Measurements from ENCODE around the gene LY6G6C.

LY6G6C gene

DNA sequence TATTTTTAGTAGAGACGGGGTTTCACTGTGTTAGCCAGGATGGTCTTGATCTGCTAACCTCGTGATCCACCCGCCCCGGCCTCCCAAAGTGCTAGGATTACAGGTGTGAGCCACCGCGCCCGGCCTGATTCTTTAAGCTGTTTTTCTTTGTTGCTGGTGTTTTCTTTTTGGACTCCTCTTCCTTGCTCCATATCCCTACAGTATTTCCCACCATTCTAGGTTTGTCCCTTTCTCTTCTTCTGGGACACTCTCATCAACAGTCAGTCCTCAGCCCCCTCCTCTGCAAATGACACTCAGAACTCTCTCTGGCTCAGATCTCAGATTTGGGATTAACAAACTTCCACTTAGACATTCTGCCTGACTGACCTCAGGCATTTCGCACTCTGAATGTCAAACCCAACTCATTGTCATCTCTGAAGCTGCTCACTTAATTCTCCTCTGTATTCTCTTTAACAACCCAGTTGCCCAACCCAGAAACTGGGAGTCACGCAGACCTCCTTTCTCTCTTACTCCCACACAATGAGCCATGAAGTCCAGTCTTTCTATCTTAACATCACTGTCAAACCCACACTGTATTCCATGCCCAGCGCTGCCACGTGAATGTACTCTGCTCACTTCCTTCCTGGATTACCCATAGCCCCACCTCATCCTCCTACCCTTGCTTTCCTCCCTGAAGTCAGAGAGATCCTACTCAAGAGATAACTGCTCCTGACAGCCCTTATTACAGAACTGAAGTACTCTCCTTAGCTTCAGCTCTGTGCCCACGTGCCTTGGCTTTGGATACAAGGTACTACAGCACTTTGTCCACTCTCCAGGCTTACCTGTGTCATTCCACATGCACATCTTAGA, 4.2 kb upstream of the LY6G6C start:
- Mint-ChIP-seq H3K4me3 (no peak overlapping the region), H3K27ac (peak overlapping the region; percentile 35), H3K9me3 (no peaks in the 10 kb centered on the region), H3K27me3 (no peaks in the 10 kb centered on the region), H3K4me1 (peaks cover 42% of the 10 kb centered on the region), H3K36me3 (peaks cover 21% of the 10 kb centered on the region)
- DNase-seq (ENCODE audit: low spot score in 2 of 2) (no peak), ATAC-seq (ENCODE audit: low read depth) (no peak)

DNA sequence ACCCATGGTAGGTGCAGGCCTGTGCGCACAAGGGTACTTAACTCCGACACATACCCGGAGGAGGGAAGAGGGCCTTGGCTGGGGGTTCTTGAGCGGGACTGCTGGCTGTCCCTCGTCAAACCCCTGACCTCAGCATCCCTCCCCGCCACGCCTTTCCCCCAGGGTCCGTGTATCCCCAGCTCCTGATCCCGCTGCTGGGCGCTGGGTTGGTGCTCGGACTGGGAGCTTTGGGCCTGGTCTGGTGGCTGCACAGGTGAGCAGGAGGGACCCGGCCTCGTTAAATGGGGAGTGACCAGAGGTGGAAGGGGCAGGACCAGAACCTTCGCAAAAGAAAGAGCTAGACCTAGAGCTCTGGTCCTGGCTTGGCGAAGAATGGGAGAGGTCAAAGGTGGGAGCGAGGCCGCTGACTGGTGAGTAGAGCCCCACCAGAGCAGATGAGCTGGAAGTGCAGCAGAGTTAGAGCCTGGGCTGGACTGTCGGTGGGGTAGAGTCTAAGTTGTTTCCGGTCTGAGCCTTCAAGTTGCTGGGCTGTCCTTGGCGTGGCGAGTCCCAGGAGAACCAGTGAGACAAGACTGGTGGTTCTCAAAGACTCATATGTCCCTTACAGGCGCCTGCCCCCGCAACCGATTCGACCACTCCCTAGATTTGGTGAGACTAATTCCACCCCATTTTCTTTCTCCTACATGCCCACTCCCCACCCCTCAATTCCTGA, 2.6 kb upstream of the LY6G6C start:
- peaks cover 21% of the 10 kb centered on the region for H3K36me3 Mint-ChIP-seq
- DNase-seq (ENCODE audit: low spot score in 2 of 2) (no peak), ATAC-seq (ENCODE audit: low read depth) (no peak)
- H3K27me3 Mint-ChIP-seq: no peaks in the 10 kb centered on the region
- H3K9me3 Mint-ChIP-seq: no peaks in the 10 kb centered on the region
- no peak overlapping the region for H3K27ac Mint-ChIP-seq
- H3K4me1 Mint-ChIP-seq: peaks cover 35% of the 10 kb centered on the region
- no peak overlapping the region for H3K4me3 Mint-ChIP-seq

DNA sequence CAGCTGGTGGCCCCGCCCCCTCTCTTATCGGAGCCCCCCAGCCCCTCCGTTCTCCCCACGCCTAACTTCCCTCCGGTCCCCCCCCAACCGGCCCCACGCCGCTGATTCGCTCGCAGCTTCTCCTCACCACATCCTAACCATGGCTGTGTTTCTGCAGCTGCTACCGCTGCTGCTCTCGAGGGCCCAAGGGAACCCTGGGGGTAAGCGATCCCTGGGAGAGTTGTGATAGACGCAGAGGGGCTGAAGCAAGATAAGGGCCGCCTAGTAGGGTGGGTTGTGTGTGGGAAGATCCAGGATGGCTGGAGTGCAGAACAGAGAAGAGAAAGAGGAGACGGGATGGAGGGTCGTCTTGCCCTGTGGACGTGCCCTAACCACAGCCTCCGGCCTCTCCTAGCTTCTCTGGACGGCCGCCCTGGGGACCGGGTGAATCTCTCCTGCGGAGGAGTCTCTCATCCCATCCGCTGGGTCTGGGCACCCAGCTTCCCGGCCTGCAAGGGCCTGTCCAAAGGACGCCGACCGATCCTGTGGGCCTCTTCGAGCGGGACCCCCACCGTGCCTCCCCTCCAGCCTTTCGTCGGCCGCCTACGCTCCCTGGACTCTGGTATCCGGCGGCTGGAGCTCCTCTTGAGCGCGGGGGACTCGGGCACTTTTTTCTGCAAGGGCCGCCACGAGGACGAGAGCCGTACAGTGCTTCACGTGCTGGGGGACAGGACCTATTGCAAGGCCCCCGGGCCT, 1.9 kb upstream of the LY6G6C start, which contains the start of gene MPIG6B:
Gene MPIG6B, plus strand, starts transcription at position 129 of the 735 bp plus-strand sequence. Its CDS starts 11 bp downstream, at position 140.
- no peak within 1 kb of the TSS for H3K27ac Mint-ChIP-seq
- no peaks in the 10 kb centered on the region for H3K27me3 Mint-ChIP-seq
- peaks cover 30% of the 10 kb centered on the region for H3K4me1 Mint-ChIP-seq
- H3K9me3 Mint-ChIP-seq: no peaks in the 10 kb centered on the region
- peak within 1 kb of the TSS; percentile 8 for H3K4me3 Mint-ChIP-seq
- ATAC-seq (ENCODE audit: low read depth) (no peak), DNase-seq (ENCODE audit: low spot score in 2 of 2) (no peak)
- H3K36me3 Mint-ChIP-seq: peaks cover 21% of the 10 kb centered on the region

DNA sequence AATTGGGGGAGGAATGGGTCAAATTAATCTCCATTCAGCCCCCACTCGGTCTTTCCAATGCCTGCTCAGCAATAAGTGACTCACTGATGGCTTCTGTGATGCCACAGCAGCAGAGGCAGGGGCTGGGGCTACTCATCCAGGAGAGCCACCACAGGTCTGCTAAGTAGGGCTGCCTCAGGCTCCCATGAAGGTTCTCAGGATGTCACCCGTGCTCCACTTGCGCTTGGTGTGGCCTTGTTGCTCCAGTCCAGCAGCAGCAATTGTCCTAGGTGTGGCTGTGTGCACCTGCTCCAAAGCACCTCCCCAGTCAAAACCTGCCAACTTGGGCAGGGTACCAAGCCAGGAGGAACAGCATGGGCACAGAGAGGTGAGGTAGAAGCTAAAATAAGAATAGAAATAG, 627 bp upstream of the LY6G6C start:
- H3K36me3 Mint-ChIP-seq: peaks cover 16% of the 10 kb centered on the region
- ATAC-seq (ENCODE audit: low read depth) (no peak), DNase-seq (ENCODE audit: low spot score in 2 of 2) (no peak)
- no peak overlapping the region for H3K27ac Mint-ChIP-seq
- H3K4me1 Mint-ChIP-seq: peaks cover 22% of the 10 kb centered on the region
- no peaks in the 10 kb centered on the region for H3K9me3 Mint-ChIP-seq
- no peaks in the 10 kb centered on the region for H3K27me3 Mint-ChIP-seq
- H3K4me3 Mint-ChIP-seq: no peak overlapping the region

DNA sequence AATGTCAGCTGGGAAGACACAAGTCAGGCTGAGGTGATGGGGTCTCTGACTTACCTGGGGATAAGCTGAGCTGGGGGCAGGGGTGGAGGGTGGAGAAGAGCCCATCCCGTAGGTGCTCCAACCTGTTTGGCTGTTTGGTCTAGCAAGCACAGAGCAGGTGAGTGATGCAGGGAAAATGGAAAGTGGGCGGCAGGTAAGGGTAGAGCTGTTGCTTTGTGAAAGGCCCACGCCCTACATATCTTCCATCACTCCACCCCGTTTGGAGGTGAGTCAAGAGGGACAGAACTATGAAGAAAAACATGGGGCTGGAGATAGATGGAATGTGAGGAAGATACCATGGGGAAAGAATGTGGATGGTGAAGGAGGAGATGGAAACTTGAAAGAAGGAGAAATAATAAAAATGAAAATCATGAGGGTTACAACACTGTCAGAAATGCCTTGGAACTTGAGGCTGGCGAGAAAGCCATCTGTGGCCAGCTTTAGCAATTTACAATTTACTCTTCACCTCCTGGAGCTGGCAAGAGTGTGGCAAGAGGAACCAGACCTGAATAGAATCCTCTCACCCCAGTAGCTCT, 1.3 kb downstream of the LY6G6C start:
- H3K36me3 Mint-ChIP-seq: no peaks in the 10 kb centered on the region
- ATAC-seq (ENCODE audit: low read depth): no peak
- H3K27me3 Mint-ChIP-seq: no peaks in the 10 kb centered on the region
- H3K27ac Mint-ChIP-seq: no peak overlapping the region
- H3K4me1 Mint-ChIP-seq: peaks cover 5% of the 10 kb centered on the region
- H3K9me3 Mint-ChIP-seq: no peaks in the 10 kb centered on the region
- H3K4me3 Mint-ChIP-seq: no peak overlapping the region
- no peak for DNase-seq (ENCODE audit: low spot score in 2 of 2)

DNA sequence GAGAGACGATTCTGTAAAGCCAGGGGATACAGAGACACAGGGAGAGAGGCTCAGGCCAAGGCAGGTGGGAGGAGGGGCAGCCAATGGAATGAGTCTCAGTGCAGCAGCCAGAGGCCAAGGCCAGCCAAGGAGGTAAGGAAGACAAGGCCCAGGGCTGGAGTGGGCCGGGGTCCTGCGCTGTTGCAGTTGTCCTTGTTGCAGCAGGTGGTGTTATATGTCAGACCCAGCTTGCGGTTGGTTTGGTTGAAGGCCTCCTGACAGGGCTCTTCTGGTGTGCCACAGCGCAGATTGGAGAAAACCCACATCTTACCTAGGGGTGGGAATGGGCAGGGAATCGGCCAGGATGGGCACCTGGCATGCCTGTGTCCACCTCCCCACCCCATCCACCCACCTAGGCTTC, 2.5 kb downstream of the LY6G6C start:
- peaks cover 5% of the 10 kb centered on the region for H3K4me1 Mint-ChIP-seq
- ATAC-seq (ENCODE audit: low read depth): no peak
- H3K27ac Mint-ChIP-seq: no peak overlapping the region

DNA sequence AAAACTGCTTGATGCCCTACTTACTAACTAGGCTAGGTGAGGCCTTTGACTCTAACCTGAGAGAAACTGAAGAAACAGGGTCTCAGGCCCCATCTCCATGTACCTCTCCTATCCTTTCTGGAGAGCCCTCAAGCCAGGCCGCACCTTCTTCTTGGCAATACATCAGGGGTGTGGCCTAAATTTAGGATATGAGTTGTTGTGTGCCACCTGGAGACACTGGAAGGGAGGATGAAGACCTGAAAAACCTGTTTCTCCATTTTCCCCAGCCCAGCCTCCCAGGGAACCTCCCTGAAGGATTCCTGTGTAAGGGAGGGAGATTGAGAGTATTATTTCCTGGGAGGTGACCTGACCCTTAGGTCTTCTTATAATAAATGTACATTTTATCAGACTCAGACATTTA, 3.3 kb downstream of the LY6G6C start:
- DNase-seq (ENCODE audit: low spot score in 2 of 2) (no peak), ATAC-seq (ENCODE audit: low read depth) (no peak)
- no peak overlapping the region for H3K27ac Mint-ChIP-seq
- peaks cover 2% of the 10 kb centered on the region for H3K4me1 Mint-ChIP-seq
- H3K9me3 Mint-ChIP-seq: no peaks in the 10 kb centered on the region
- H3K27me3 Mint-ChIP-seq: no peaks in the 10 kb centered on the region
- H3K36me3 Mint-ChIP-seq: no peaks in the 10 kb centered on the region
- no peak overlapping the region for H3K4me3 Mint-ChIP-seq

More for the DNA sequence above, 2.5 kb downstream of the LY6G6C start:
- no peak for DNase-seq (ENCODE audit: low spot score in 2 of 2)
- Mint-ChIP-seq H3K9me3 (no peaks in the 10 kb centered on the region), H3K36me3 (no peaks in the 10 kb centered on the region), H3K4me3 (no peak overlapping the region), H3K27me3 (no peaks in the 10 kb centered on the region)

DNA sequence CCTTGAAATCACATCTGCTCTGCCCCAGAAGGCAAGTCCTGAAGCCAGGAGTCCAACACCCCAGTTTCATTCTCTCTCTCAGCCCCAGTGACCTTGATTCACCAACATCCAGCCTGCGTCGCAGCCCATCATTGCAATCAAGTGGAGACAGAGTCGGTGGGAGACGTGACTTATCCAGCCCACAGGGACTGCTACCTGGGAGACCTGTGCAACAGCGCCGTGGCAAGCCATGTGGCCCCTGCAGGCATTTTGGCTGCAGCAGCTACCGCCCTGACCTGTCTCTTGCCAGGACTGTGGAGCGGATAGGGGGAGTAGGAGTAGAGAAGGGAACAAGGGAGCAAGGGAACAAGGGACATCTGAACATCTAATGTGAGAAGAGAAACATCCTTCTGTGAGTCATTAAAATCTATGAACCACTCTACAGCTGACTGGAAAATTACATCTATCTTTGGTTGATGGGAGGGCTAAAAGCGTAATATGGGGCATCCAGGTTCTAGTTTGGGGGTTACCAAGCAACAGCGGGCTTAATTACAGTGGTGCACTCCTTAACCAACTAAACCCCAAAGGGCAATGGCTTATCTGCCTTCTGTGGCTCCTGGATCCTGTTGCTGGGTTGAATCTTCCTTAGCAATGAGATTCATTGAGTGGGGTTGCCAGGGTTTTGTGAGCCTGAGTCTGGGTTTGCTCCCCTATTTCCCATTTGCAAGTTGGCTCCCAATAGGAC, 3.9 kb downstream of the LY6G6C start:
- no peaks in the 10 kb centered on the region for H3K27me3 Mint-ChIP-seq
- no peak overlapping the region for H3K4me3 Mint-ChIP-seq
- H3K36me3 Mint-ChIP-seq: no peaks in the 10 kb centered on the region
- no peaks in the 10 kb centered on the region for H3K9me3 Mint-ChIP-seq
- H3K4me1 Mint-ChIP-seq: no peaks in the 10 kb centered on the region
- no peak for DNase-seq (ENCODE audit: low spot score in 2 of 2)
- ATAC-seq (ENCODE audit: low read depth): no peak
- H3K27ac Mint-ChIP-seq: no peak overlapping the region

DNA sequence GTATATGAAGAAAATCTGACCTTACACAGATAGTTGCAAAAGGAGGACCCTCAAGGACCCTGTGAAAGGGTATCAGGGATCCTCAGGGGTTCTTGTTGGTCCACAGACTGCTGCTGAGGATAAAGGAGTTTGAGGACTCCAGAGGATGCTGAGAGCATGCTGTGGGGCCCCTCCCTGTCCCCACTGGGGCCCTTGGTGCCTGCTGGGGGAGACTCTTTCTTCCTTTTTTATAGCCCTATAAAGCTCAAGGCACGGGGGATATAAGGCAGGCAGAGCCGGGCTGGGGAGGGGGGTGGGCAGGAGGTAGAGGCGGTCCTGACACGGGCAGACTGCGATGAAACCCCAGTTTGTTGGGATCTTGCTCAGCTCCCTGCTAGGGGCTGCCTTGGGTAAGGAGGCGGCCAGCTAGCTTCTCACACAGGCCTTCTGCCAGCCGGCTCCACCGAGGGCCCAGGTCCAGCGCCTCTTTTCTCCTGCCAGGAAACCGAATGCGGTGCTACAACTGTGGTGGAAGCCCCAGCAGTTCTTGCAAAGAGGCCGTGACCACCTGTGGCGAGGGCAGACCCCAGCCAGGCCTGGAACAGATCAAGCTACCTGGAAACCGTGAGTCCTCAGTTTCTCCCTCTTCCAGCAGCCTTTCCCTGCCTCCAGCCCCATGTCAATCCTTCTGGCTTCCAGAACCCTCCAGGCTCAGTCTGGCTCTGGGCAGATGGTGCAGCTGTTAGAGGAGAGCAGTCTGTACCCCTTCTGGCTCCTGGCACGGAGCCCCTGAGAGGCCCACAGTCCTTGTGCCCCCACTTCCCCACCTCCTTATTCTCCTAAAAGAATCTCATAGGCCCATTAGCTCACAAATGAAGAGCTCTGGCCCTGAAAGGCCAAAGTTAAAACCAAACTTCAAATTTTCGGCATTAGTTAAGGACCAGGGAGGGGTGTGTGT, 6.3 kb downstream of the LY6G6C start, which contains the start of gene LY6G6D:
Gene LY6G6D, plus strand, starts transcription at position 327 of the 937 bp plus-strand sequence. Its CDS starts 8 bp downstream, at position 335.
- Mint-ChIP-seq H3K27ac (no peak within 1 kb of the TSS), H3K4me1 (peaks cover 12% of the 10 kb centered on the region), H3K9me3 (no peaks in the 10 kb centered on the region), H3K4me3 (no peak within 1 kb of the TSS), H3K27me3 (no peaks in the 10 kb centered on the region), H3K36me3 (no peaks in the 10 kb centered on the region)
- ATAC-seq (ENCODE audit: low read depth): no peak
- no peak for DNase-seq (ENCODE audit: low spot score in 2 of 2)

DNA sequence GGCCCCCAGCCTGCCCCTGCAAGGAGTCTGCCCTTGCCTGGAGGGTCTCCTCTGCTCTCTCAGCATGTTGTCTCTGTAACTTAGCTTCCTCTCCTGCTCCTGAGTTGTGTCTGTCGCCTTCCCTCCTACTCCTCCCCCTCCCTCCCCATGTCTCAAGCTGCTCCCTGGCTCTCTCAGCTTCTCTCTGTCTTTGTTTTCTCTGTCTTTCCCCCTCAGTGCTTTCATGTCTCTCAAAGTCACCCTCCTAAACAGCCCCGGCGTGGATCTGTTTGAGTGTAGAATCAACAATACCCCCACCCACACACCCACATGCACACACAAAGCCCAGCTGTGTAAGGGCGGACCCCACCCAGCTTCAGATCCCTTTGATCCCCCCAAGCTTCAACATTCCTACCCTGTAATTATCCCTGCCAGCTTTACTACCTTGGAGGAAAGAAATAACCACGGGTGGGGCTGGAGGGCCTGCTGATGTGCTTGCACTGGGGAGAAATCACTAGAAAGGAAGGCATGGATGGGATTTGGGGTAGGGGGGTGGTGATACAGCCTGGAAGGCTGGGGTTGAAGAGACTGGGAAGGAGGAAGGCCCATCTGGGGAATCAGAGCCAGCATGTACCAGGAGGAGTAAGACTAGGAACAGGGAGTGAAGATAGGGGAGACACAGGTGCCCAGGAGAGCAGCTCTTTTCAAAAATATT, 7.4 kb downstream of the LY6G6C start:
- H3K9me3 Mint-ChIP-seq: no peaks in the 10 kb centered on the region
- DNase-seq (ENCODE audit: low spot score in 2 of 2): no peak
- ATAC-seq (ENCODE audit: low read depth): no peak
- no peaks in the 10 kb centered on the region for H3K27me3 Mint-ChIP-seq
- H3K4me1 Mint-ChIP-seq: peaks cover 12% of the 10 kb centered on the region
- no peak overlapping the region for H3K4me3 Mint-ChIP-seq
- no peaks in the 10 kb centered on the region for H3K36me3 Mint-ChIP-seq
- no peak overlapping the region for H3K27ac Mint-ChIP-seq

DNA sequence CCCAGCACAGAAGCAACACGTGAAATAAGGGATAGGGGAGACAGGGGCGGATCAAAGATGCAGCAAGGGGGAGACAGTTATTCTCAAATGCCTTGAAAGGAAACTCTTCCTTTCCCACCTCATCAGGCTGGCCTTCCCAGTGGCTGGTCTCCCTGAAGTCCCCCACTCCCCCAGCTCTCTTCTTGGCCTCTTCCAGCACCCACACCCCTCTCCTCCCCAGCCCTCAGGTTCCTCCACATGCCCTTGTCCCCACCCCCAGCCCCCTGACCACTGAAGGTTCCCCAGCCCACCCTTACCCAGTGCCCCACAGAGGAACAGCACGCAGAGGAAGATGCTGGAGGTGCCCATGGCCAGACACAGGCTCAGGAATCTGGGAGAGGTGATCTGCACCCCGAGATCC, 8.1 kb downstream of the LY6G6C start:
- Mint-ChIP-seq H3K36me3 (no peaks in the 10 kb centered on the region), H3K4me1 (peaks cover 12% of the 10 kb centered on the region), H3K27me3 (no peaks in the 10 kb centered on the region), H3K27ac (no peak overlapping the region), H3K9me3 (no peaks in the 10 kb centered on the region), H3K4me3 (no peak overlapping the region)
- no peak for ATAC-seq (ENCODE audit: low read depth)
- no peak for DNase-seq (ENCODE audit: low spot score in 2 of 2)

DNA sequence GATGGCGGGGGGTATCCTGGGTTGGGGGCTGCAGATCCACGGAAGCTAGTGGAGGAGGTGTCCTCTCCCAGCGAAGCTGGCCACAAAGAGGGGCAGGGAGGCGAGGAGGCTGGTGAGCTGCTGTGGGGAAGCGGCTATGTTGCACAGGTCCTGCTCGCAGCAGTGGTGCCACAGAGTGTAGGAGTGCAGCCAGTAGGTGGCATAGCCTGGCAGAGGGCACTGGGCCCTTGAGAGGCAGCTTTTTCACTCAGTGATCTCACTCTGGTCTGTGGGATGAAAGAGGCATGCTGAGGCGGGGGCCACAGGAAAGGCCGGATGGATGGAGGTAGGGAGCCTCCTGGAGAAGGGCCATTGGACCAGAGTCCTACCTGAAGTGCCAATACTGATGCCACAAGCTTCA, 9.2 kb downstream of the LY6G6C start:
- H3K36me3 Mint-ChIP-seq: no peaks in the 10 kb centered on the region
- DNase-seq (ENCODE audit: low spot score in 2 of 2): peak in 1 of 2 donors; percentile 30
- no peak overlapping the region for H3K27ac Mint-ChIP-seq
- H3K4me1 Mint-ChIP-seq: peaks cover 12% of the 10 kb centered on the region
- no peaks in the 10 kb centered on the region for H3K27me3 Mint-ChIP-seq
- no peak overlapping the region for H3K4me3 Mint-ChIP-seq
- ATAC-seq (ENCODE audit: low read depth): peak; percentile 98
- H3K9me3 Mint-ChIP-seq: no peaks in the 10 kb centered on the region

All from memory B cell (primary cell).